Muscle of leg (tissue), 11 donors: ENCODE results near the gene B3GNT8. TPM values are rescaled to one million over a fixed set of nuclear protein-coding genes. Genes with fewer than 3 reads are reported as not detected.
"Not testable (repeated sequence)": the region's sequence is repeated elsewhere in the genome, so short reads cannot be mapped to it uniquely, and the experiment has no call there.

Source experiments
- DNase-seq: peaks from one replicate; pipeline ENCODE4 v3.0.0; 2013
- H3K27ac ChIP-seq: one replicate; pipeline ENCODE4 v1.5.1; 2013; ENCODE audit warnings: mild to moderate bottlenecking, low read length, control low read depth
- H3K27me3 ChIP-seq: one replicate; pipeline ENCODE4 v1.6.1; 2013; ENCODE audit warnings: low read length; ENCODE audit not compliant: control insufficient read depth, insufficient read depth
- H3K36me3 ChIP-seq: one replicate; pipeline ENCODE4 v1.6.1; 2013; ENCODE audit warnings: low read length; ENCODE audit not compliant: control insufficient read depth, insufficient read depth
- H3K4me1 ChIP-seq: one replicate; pipeline ENCODE4 v1.6.1; 2013; ENCODE audit warnings: low read length; ENCODE audit not compliant: control insufficient read depth, insufficient read depth
- H3K4me3 ChIP-seq: one replicate; pipeline ENCODE4 v1.5.1; 2013; ENCODE audit warnings: low read length, control low read depth
- H3K9me3 ChIP-seq: replicated peaks from 2 replicates; pipeline ENCODE4 v1.6.1; 2013; ENCODE audit warnings: low read depth, low read length; ENCODE audit not compliant: control insufficient read depth
- WGBS: methylation state at CpG from one replicate; pipeline ENCODE4 v1.1.5; 2013; ENCODE audit warnings: missing lambda C conversion rate; ENCODE audit not compliant: insufficient coverage; 5-methylcytosine and 5-hydroxymethylcytosine counted together
- polyA plus RNA-seq, 8 donors: library from polyadenylated mRNA; unstranded; fragments of 120-200 nt; gene quantifications; one replicate each; pipeline versions ENCODE4 v1.2.1 to v1.2.3, GENCODE V29; 2013; ENCODE audit warnings: inconsistent platforms in 1 of 8, low replicate concordance in 1 of 8; ENCODE audit not compliant: insufficient read length in 8 of 8, insufficient read depth in 1 of 8
- total RNA-seq: library from RNA; stranded (reverse); fragments of 120-200 nt; gene quantifications from one replicate; pipeline ENCODE4 v1.2.4, GENCODE V29; 2013

The B3GNT8 gene
- total and polyA plus RNA-seq, 9 donors, result 0.68 to 7.4 (median 1.6) TPM

DNA sequence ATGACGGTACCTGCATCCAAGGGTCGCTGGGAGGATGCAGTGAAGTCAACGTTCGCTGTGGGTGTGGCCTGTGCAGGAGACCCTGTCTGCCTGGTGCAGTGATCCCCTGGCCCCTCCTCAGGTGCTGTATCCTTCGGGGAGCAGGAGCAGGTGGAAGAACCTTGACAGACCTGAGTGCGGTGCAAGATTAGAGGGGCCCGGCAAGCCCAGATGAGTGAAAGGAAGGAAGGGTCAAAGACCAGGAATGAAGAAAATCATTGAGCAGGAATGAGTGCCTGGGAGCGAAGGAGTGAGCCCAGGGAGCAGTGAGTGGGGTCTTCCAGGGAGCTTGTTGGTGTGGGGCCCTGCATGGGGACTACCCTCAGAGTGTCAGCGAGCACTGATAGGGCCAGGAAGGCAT is 12.7 kb downstream of the B3GNT8 start:
- H3K27me3 ChIP-seq, result no peaks in the 10 kb centered on the region
- H3K9me3 ChIP-seq, result no peaks in the 10 kb centered on the region
- H3K4me3 ChIP-seq, result no peak overlapping the region
- peaks cover 14% of the 10 kb centered on the region for H3K4me1 ChIP-seq
- WGBS, result 91% methylated on average over 9 of the region's 9 CpGs
- DNase-seq, result no peak
- no peak overlapping the region for H3K27ac ChIP-seq
- peaks cover 65% of the 10 kb centered on the region for H3K36me3 ChIP-seq

DNA sequence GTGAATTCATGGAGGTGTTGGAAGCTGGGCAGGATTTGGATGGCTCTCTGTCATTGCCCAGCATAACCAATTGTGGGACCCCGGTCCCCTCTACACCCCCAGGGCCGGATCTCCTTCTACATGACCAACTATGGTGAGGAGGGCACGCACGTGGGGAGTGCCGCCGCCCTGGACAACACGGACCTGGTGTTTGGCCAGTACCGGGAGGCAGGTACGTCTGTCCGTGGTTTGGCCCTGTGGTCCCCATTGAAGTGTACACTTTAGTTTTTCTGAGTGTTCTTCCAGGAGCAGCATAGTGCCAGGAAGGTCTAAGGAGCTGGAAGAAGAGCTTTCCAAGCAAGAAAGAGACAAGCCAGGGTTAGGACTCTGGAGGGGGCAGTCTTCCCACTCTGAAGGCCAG is 13.2 kb downstream of the B3GNT8 start:
- H3K36me3 ChIP-seq, result peaks cover 61% of the 10 kb centered on the region
- H3K4me3 ChIP-seq, result no peak overlapping the region
- H3K4me1 ChIP-seq, result peaks cover 14% of the 10 kb centered on the region
- no peak overlapping the region for H3K27ac ChIP-seq
- no peaks in the 10 kb centered on the region for H3K9me3 ChIP-seq
- 86% methylated on average over 8 of the region's 10 CpGs for WGBS
- no peak for DNase-seq
- no peaks in the 10 kb centered on the region for H3K27me3 ChIP-seq

DNA sequence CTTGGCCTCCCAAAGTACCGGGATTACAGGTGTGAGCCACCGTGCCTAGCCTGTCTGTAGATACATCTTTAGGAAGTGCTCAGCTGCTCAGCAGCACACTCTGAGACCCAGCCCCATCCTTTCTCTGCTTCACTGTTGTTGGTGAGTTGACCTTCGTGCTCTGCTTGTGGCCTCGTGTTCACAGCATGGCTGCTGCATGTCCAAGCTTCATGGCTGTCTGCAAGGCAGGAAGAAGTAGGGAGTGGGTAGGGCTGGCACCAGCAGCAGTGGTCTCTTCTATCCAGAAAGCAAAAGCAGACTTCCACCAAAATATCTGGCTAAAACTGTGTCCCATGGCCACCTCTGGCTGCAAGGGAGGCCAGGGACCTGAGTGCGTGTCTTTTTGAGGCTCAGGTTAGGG is 14.2 kb downstream of the B3GNT8 start:
- WGBS, result 100% methylated on average over 2 of the region's 5 CpGs
- Histone ChIP-seq H3K9me3 (no peaks in the 10 kb centered on the region), H3K4me1 (peaks cover 14% of the 10 kb centered on the region), H3K27ac (no peak overlapping the region), H3K27me3 (no peaks in the 10 kb centered on the region), H3K36me3 (peaks cover 57% of the 10 kb centered on the region), H3K4me3 (no peak overlapping the region)
- DNase-seq, result no peak

DNA sequence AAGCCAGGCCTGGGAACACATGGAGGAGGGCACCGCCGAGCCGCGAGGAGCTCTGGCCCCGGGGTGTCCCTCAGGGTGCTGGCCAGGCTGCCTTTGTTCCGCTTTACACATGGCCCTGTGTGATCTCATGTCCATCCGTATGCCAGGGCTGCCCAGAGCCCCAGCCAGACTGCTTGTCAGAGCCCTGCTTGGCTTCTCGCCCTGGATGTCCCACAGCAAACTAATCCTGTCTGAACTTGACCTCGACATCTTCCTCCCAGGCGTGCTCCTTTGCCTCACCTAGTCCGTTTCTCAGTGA is 15.3 kb downstream of the B3GNT8 start:
- Histone ChIP-seq H3K4me3 (no peak overlapping the region), H3K9me3 (no peaks in the 10 kb centered on the region), H3K4me1 (peaks cover 14% of the 10 kb centered on the region), H3K27me3 (no peaks in the 10 kb centered on the region), H3K27ac (no peak overlapping the region), H3K36me3 (peaks cover 59% of the 10 kb centered on the region)
- no peak for DNase-seq
- 87% methylated on average over 11 of the region's 11 CpGs for WGBS

DNA sequence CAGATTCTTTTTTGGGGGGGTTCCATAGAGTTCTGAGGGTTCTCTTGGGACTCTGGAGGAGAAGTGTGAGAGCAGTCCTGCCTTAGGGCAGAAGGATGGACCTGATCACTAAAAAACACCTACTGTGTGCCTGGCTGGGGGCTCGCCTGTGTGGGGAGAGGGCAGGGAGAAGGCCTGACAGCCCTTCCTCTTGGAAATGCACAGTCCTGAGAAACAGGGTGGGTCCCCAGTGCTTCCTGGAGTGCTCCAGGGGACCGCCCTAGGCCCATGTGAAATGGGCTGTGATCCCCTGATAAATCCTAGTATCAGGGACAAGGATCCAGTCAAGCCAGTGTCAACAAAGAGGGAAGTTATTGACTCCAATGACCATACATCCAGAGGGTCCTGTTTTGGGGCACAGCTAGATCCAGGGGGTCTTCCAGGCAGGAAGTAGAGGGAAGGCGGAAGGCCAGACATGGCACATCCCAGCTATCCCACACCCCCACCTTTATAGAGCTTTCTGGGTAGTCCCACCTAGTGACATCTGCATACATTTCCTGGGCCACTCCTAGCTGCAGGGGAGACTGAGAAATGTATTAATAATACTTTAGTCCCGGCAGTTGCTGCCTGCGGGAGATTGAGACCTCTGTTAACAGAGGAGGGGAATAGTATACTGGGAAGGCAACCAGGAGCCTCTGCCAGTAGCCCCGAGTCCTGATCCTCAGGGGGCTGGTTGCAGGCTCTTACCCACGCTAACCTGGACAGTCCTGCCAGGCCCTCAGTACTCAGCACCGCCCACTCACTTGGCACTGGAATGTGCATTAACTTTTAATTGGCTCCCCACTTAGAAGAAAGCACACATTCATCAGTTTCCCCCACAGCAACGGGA is 15.8 kb downstream of the B3GNT8 start:
- Histone ChIP-seq H3K4me1 (peaks cover 14% of the 10 kb centered on the region), H3K27me3 (no peaks in the 10 kb centered on the region), H3K36me3 (peaks cover 56% of the 10 kb centered on the region), H3K27ac (no peak overlapping the region), H3K9me3 (no peaks in the 10 kb centered on the region), H3K4me3 (no peak overlapping the region)
- WGBS, result 82% methylated on average over 5 of the region's 9 CpGs
- DNase-seq, result no peak

DNA sequence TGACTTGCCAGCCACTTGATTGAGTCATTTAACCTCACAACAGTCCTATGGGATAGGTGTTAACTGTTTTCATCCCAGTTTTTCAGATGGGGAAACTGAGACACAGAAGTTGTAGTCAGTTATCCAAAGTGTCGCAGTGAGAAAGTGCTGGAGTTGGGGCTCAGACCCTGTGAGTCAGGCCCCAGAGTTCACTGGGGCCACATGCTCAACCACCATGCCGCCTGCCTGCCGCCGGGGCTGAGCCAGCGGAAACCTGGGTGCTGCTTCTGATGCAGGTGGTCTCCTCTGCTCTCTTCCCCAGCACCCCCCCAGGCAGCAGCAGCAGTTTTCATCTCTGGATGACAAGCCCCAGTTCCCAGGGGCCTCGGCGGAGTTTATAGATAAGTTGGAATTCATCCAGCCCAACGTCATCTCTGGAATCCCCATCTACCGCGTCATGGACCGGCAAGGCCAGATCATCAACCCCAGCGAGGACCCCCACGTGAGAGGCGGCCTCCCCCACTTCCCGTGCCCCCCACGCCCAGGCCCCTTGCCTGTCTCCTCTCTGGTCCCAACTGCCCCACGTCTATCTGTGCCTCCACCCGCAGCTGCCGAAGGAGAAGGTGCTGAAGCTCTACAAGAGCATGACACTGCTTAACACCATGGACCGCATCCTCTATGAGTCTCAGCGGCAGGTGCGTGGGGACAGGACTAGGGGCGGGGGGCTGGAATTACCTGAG is 16.7 kb downstream of the B3GNT8 start:
- peaks cover 14% of the 10 kb centered on the region for H3K4me1 ChIP-seq
- H3K4me3 ChIP-seq, result no peak overlapping the region
- H3K27ac ChIP-seq, result no peak overlapping the region
- H3K27me3 ChIP-seq, result no peaks in the 10 kb centered on the region
- no peaks in the 10 kb centered on the region for H3K9me3 ChIP-seq
- peaks cover 51% of the 10 kb centered on the region for H3K36me3 ChIP-seq
- no peak for DNase-seq
- 93% methylated on average over 17 of the region's 23 CpGs for WGBS

DNA sequence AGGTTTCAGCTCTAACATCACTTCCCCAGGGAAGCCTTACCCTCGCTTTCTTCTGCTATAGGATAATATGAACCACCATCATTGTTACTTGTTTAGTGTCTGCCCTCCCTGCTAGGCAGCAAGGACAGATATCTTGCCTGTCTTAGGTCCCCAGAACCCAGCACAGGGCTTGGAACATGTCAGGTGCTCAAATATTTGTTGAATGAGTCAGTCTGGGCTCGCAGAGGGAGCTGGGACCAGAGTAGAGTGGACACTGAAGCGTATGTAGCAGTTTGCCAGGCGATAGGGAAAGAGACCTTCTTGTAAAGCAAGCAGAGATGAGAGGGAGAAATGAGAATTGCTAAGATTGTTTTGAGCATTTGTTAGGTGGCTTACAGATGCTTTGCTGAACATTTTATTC is 17.9 kb downstream of the B3GNT8 start:
- H3K36me3 ChIP-seq, result peaks cover 40% of the 10 kb centered on the region
- H3K27ac ChIP-seq, result peak overlapping the region; percentile 29
- H3K27me3 ChIP-seq, result no peaks in the 10 kb centered on the region
- 67% methylated on average over 4 of the region's 4 CpGs for WGBS
- H3K9me3 ChIP-seq, result no peaks in the 10 kb centered on the region
- no peak for DNase-seq
- peaks cover 2% of the 10 kb centered on the region for H3K4me1 ChIP-seq
- no peak overlapping the region for H3K4me3 ChIP-seq

DNA sequence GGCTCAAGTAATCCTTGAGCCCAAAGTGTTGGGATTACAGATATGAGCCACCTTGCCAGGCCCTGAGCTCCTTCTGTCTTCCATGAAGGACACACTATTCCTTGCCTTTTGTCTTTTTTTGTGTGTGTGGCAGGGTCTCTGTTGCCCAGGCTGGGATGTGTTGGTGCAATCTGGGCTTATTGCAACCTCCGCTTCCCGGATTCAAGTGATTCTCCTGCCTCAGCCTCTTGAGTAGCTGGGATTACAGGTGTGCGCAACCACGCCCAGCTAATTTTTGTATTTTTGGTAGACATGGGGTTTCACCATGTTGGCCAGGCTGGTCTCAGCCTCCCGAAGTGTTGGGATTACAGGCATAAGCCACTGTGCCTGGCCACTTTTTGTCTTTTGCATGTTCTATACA is 18.3 kb downstream of the B3GNT8 start:
- peaks cover 36% of the 10 kb centered on the region for H3K36me3 ChIP-seq
- not testable (repeated sequence) for H3K4me1 ChIP-seq, H3K27me3 ChIP-seq, H3K27ac ChIP-seq, H3K9me3 ChIP-seq, DNase-seq, H3K4me3 ChIP-seq
- 97% methylated on average over 5 of the region's 5 CpGs for WGBS

DNA sequence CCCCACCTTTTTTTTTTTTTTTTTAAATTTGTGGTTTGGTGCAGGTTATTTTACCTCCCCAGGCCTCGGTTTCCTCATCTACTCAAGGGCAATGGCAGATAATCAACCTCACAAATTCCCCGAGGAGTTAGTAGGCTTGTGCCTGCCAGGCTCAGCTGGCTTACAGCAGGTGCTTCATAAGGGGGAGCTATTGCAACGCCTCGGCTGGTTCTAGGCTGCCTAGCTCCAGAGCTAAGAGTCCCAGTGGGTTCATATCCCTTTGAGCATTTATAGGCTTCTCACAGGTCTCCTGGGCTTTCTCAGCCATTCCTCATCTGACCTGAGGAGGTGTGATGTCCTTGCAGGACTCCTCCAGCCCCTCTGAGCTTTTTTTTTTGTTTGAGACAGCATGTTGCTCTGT is 18.9 kb downstream of the B3GNT8 start:
- 100% methylated on average over 1 of the region's 4 CpGs for WGBS
- Histone ChIP-seq H3K36me3 (peaks cover 32% of the 10 kb centered on the region), H3K27me3 (no peaks in the 10 kb centered on the region), H3K27ac (no peak overlapping the region), H3K4me3 (no peak overlapping the region), H3K9me3 (no peaks in the 10 kb centered on the region), H3K4me1 (no peaks in the 10 kb centered on the region)
- no peak for DNase-seq

DNA sequence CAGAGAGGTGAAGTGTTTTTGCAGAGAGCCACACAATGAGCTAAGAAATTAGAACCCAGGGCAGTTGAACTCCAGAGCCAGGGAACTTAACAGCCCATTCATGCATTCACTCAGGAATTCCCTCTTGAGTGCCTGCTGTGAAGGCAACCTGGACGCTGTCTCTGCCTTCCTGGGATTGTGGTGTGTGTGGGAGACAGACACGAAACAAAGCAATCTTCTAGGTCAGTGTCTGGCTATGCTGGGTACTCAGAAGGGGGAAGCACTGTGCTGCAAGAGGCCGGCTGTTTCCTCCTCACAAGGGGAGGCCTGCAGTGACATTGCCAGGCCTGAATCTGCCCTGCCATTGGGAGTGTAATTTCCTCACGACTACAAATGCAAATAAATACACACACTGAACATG is 19.9 kb downstream of the B3GNT8 start:
- H3K4me3 ChIP-seq, result no peak overlapping the region
- no peak overlapping the region for H3K27ac ChIP-seq
- 27% methylated on average over 3 of the region's 4 CpGs for WGBS
- peaks cover 28% of the 10 kb centered on the region for H3K36me3 ChIP-seq
- H3K4me1 ChIP-seq, result no peaks in the 10 kb centered on the region
- DNase-seq, result peak; percentile 38
- no peaks in the 10 kb centered on the region for H3K27me3 ChIP-seq
- no peaks in the 10 kb centered on the region for H3K9me3 ChIP-seq
